Measurements from ENCODE around the gene FAM210B. TPM values are rescaled to one million over a fixed set of nuclear protein-coding genes. Genes with fewer than 3 reads are reported as not detected.
A peak's percentile ranks its signal among the peaks of the same experiment; 100 is the strongest.

Gene FAM210B
- total and polyA plus RNA-seq, 2 of the 13 experiments (the other 11 are each of a cell fraction or from before 2014, with no cell fraction given), result 75.9 to 107 TPM

- no peak for TF ChIP-seq ZNF343 (CRISPR knock-in tag; IDR thresholded peaks at IDR 0.05)
- TF ChIP-seq NCOA2 (CRISPR knock-in tag; IDR thresholded peaks at IDR 0.05), result peak; percentile 88
- peak; percentile 98 for TF ChIP-seq ATF1 (CRISPR knock-in tag; IDR thresholded peaks at IDR 0.05)
- TF ChIP-seq ARID2 (CRISPR knock-in tag; IDR thresholded peaks at IDR 0.05; ENCODE audit: borderline replicate concordance), result peak; percentile 98
- TF ChIP-seq RAD21 (CRISPR knock-in tag; IDR thresholded peaks at IDR 0.05), result peak; percentile 59
- TF ChIP-seq ZNF746 (CRISPR knock-in tag; IDR thresholded peaks at IDR 0.05), result peak; percentile 87
- TF ChIP-seq TMF1 (CRISPR knock-in tag; IDR thresholded peaks at IDR 0.05; ENCODE audit: low read depth), result peak; percentile 85
- no peak for TF ChIP-seq DNMT1 (CRISPR knock-in tag; IDR thresholded peaks at IDR 0.05)
- peak; percentile 80 for TF ChIP-seq ETV5 (CRISPR knock-in tag; IDR thresholded peaks at IDR 0.05; ENCODE audit: borderline replicate concordance)
- TF ChIP-seq GFI1 (CRISPR knock-in tag; IDR thresholded peaks at IDR 0.05; ENCODE audit: borderline replicate concordance), result peak; percentile 81; the same call in 1 of the 2 replicates
- TF ChIP-seq CBX5 (CRISPR knock-in tag; IDR thresholded peaks at IDR 0.05; ENCODE audit: borderline replicate concordance), result peak; percentile 99
- peak; percentile 92 for TF ChIP-seq ZNF510 (CRISPR knock-in tag; IDR thresholded peaks at IDR 0.05; ENCODE audit: low read depth)
- TF ChIP-seq ZNF781 (CRISPR knock-in tag; IDR thresholded peaks at IDR 0.05; ENCODE audit: borderline replicate concordance, not compliant biosample characterization), result peak; percentile 95
- TF ChIP-seq SMAD1 (CRISPR knock-in tag; IDR thresholded peaks at IDR 0.05; ENCODE audit: borderline replicate concordance, low read depth), result peak; percentile 97
- no peak for TF ChIP-seq ZNF207 (IDR thresholded peaks at IDR 0.05; ENCODE audit: borderline replicate concordance)
- peak; percentile 98 for TF ChIP-seq HDAC1 (CRISPR knock-in tag; IDR thresholded peaks at IDR 0.05)
- no peak for TF ChIP-seq TRIM22 (IDR thresholded peaks at IDR 0.05)
- TF ChIP-seq ZNF576 (CRISPR knock-in tag; IDR thresholded peaks at IDR 0.05), result no peak
- TF ChIP-seq, protein P1, sequence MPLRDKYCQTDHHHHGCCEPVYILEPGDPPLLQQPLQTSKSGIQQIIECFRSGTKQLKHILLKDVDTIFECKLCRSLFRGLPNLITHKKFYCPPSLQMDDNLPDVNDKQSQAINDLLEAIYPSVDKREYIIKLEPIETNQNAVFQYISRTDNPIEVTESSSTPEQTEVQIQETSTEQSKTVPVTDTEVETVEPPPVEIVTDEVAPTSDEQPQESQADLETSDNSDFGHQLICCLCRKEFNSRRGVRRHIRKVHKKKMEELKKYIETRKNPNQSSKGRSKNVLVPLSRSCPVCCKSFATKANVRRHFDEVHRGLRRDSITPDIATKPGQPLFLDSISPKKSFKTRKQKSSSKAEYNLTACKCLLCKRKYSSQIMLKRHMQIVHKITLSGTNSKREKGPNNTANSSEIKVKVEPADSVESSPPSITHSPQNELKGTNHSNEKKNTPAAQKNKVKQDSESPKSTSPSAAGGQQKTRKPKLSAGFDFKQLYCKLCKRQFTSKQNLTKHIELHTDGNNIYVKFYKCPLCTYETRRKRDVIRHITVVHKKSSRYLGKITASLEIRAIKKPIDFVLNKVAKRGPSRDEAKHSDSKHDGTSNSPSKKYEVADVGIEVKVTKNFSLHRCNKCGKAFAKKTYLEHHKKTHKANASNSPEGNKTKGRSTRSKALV (CRISPR knock-in tag; IDR thresholded peaks at IDR 0.05), result peak; percentile 99
- TF ChIP-seq TBL1XR1 (IDR thresholded peaks at IDR 0.05; ENCODE audit: borderline replicate concordance, low read length, partially characterized antibody), result peak; percentile 76
- TF ChIP-seq NRL (CRISPR knock-in tag; IDR thresholded peaks at IDR 0.05; ENCODE audit: borderline replicate concordance), result peak; percentile 99
- TF ChIP-seq PHF8 (CRISPR knock-in tag; IDR thresholded peaks at IDR 0.05), result peak; percentile 96
- TF ChIP-seq ZNF788 (CRISPR knock-in tag; IDR thresholded peaks at IDR 0.05; ENCODE audit: borderline replicate concordance), result peak; percentile 98; the same call in 1 of the 2 replicates
- no peak; the same call in 1 of the 2 replicates for TF ChIP-seq ZNF101 (CRISPR knock-in tag; IDR thresholded peaks at IDR 0.05; ENCODE audit: borderline replicate concordance, low read depth)
- TF ChIP-seq PHB2 (IDR thresholded peaks at IDR 0.05; ENCODE audit: partially characterized antibody), result no peak
- TF ChIP-seq RFX3 (CRISPR knock-in tag; IDR thresholded peaks at IDR 0.05), result peak; percentile 60
- TF ChIP-seq ZNF563 (CRISPR knock-in tag; IDR thresholded peaks at IDR 0.05), result peak; percentile 72
- peak; percentile 77 for TF ChIP-seq SKI (IDR thresholded peaks at IDR 0.05; ENCODE audit: partially characterized antibody)
- peak; percentile 93 for TF ChIP-seq SIN3B (IDR thresholded peaks at IDR 0.05; ENCODE audit: low read length)
- TF ChIP-seq RELA (CRISPR knock-in tag; IDR thresholded peaks at IDR 0.05), result peak; percentile 93
These were observed 33.5 kb downstream of the FAM210B start, which contains the start of the genes AURKA and CSTF1 (continued) for GRCh38 chr20:56392132-56392880.
